PC-3 (cell line): ENCODE data around the gene UBE2E2.

ENCODE experiments used
- CTCF ChIP-seq: fragments of 300-600 bp; sonication (generic); conservative IDR thresholded peaks from 2 replicates; pipeline ENCODE4 v1.5.1; 2017; ENCODE audit warnings: antibody characterized with exemption, low read depth, mild to moderate bottlenecking, low read length
- EZH2phosphoT487 ChIP-seq: fragments of 300-600 bp; sonication (generic); IDR thresholded peaks from 2 replicates; pipeline ENCODE4 v1.6.1; 2018; ENCODE audit warnings: mild to moderate bottlenecking, antibody characterized with exemption, low read length, borderline replicate concordance

GRCh38 chr3:23270423-23270822, 67.3 kb downstream of the UBE2E2 start:
- no peak for TF ChIP-seq CTCF
- TF ChIP-seq EZH2phosphoT487: no peak
